DND-41 (cell line): Measurements from ENCODE around the gene ADM.

Experiments
- CTCF ChIP-seq: IDR thresholded peaks from 2 replicates; pipeline ENCODE4 v1.5.1; 2012; ENCODE audit warnings: borderline replicate concordance, low read length, moderate library complexity, mild to moderate bottlenecking; ENCODE audit not compliant: poor library complexity, severe bottlenecking; ENCODE audit errors: extremely low read depth
- EZH2 ChIP-seq: IDR thresholded peaks from 3 replicates; pipeline ENCODE4 v1.6.1; 2012; ENCODE audit warnings: borderline replicate concordance, low read depth, mild to moderate bottlenecking, moderate library complexity, low read length, inconsistent platforms; ENCODE audit not compliant: severe bottlenecking

GRCh38 chr11:10291801-10292638 lies 12.9 kb upstream of the ADM start:
- TF ChIP-seq CTCF (no peak), EZH2 (no peak)
